Transverse colon (tissue), 3 donors: ENCODE data around the gene TFCP2L1.

Source experiments
- CTCF ChIP-seq, 5 experiments: fragments of 200-600 bp in 3 of 5; fragments of 450-650 bp in 2 of 5; sonication (generic) in 3 of 5; IDR thresholded peaks; 1 replicate in 2 of 5; 2 replicates in 3 of 5; pipeline ENCODE4 v1.5.1; 2016 to 2017; ENCODE audit warnings: antibody characterized with exemption in 5 of 5, inconsistent platforms in 3 of 5, mild to moderate bottlenecking in 2 of 5, moderate library complexity in 1 of 5
- EP300 ChIP-seq: sonication (generic); formaldehyde crosslinking; IDR thresholded peaks from one replicate; pipeline ENCODE4 v1.6.1; 2017; ENCODE audit warnings: antibody characterized with exemption, low read depth

GRCh38 chr2:121187982-121188411, 97.0 kb downstream of the TFCP2L1 start:
- TF ChIP-seq CTCF (IDR thresholded peaks at IDR 0.05) = no peak
- no peak for TF ChIP-seq EP300
